Subcutaneous adipose tissue (tissue), 4 donors: ENCODE measurements around the gene RANBP9. TPM values are rescaled to one million over a fixed set of nuclear protein-coding genes. Genes with fewer than 3 reads are reported as not detected.

Source experiments
- total RNA-seq, 4 donors: library from RNA; depleted of rRNA; stranded (reverse); fragments of >200 nt; gene quantifications; one replicate each; pipeline ENCODE4 v1.1.0, GENCODE V29; 2016
- TF ChIP-seq, protein P1 (sequence below): fragments of 450-650 bp; IDR thresholded peaks from one replicate; pipeline ENCODE4 v1.5.1; 2016; ENCODE audit warnings: low read depth, mild to moderate bottlenecking, control low read depth, antibody characterized with exemption, moderate library complexity

RANBP9 gene
- total RNA-seq, 4 donors from 2014 or later, result 35.2 to 63.3 (median 52.1) TPM

DNA sequence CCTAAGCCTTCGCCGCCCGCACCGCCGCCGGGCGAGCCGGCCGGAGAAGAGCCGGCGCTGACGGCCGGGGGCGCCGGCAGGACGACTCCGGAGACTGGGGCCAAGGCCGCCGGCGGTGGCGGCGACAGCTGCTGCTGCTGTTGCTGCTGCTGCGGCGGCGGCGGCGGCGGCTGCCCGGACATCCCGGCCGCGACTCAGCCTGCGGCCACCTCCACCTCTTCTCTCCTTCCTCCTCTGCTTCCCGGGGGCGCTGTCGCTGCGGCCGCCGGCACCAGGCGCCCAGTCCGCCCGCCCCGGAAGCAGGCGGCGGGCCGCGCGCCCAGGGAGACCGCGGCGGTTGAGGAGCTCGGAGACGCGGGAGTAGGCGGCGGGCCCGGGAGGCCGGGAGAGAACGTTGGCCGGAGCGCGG, 307 bp downstream of the RANBP9 start:
- TF ChIP-seq, protein P1, sequence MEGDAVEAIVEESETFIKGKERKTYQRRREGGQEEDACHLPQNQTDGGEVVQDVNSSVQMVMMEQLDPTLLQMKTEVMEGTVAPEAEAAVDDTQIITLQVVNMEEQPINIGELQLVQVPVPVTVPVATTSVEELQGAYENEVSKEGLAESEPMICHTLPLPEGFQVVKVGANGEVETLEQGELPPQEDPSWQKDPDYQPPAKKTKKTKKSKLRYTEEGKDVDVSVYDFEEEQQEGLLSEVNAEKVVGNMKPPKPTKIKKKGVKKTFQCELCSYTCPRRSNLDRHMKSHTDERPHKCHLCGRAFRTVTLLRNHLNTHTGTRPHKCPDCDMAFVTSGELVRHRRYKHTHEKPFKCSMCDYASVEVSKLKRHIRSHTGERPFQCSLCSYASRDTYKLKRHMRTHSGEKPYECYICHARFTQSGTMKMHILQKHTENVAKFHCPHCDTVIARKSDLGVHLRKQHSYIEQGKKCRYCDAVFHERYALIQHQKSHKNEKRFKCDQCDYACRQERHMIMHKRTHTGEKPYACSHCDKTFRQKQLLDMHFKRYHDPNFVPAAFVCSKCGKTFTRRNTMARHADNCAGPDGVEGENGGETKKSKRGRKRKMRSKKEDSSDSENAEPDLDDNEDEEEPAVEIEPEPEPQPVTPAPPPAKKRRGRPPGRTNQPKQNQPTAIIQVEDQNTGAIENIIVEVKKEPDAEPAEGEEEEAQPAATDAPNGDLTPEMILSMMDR, result no peak

DNA sequence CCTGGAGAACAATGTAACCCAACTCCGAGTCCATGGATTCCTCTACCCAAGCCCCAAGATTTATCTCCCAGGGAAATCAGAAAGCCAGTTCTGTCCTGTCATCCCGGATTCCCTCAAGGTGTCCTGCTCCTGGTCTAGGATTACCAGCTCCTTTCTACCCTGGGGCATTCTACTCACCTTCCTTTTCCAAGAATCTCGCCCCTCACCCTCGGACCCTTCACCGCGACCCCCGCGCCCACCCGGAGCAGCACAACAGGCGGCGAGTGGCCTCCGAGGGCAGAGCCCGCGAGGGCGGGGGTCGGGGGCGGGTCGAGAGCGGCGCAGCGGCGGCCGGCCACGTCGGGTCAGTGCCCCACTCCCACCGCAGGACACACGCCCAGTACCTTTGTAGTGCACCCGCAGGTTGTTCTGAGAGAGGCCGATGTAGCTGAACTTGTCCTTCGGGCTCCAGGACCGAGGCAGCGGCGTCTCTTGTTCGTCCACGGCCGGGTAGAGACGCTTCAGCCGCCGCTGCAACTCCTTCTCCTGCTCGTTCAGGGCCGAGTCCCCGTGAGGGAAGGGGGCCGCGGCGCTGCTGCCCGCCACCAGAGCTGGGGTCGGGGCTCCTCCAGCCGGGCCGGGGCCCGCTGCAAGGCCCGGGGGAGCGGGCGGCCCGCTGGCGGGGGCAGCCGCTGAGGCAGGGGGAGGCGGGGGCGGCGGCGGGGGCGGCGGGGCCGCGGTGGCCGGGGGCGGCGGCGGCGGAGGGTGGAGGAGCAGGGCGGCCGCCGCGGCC, 897 bp downstream of the RANBP9 start:
- TF ChIP-seq, protein P1, result no peak

DNA sequence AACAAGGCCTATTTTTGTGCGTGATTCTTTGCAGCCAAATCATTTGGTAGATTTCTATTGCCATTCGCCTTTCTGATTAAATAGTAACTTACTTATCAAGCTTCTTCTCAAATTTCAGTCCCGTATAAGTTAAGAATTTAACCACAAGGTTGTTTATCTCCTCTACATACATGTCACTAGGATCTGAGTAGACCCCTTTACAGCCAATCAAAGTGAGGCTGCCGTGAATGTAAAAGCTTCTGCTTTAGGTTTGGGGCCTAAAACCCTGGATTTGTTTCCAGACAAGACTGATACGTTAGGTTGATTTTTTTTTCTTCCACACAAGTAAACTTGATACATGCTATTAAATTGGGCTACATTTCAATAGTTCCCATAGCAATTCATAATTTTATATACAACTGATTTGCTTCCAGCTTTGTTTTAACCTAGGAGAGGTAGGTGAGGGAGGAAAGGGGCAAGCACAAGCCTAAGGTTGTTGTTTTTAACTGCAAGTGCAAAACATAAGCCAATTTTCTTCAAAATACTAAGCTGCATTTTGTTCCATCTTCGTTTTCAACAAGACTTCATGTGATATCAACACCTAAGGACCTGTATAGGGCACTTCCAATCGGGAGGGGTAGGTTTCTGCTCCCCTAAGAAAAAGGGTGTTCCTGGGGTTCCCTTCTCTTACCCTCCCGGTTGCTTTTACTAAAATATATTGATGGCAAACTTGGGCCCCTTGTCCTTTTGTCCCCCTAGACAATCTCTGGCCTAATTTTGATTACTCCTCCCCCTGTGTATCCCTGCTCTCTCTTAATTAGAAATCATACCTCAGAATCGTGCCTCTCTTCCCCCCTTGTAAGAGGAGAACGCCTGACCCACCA, 1.7 kb downstream of the RANBP9 start:
- TF ChIP-seq, protein P1, result no peak

DNA sequence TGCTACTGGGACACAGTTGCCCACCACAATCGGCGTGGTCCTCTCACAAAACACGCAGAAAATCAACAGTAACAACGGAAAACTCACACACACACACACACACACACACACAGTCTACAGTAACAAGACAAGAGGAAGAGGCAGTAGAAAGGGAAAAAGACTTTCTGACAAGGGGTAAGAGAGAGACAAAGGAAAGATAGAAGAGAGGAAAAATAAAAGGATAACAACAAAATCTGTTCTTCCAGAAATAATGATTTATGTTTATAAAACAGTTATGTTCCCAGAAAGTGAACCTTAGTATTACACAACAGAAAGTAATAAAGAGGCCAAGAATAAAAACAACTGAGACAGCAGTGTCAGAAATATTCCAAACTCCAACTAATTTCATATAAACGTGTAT, 2.9 kb downstream of the RANBP9 start:
- TF ChIP-seq, protein P1, result no peak

DNA sequence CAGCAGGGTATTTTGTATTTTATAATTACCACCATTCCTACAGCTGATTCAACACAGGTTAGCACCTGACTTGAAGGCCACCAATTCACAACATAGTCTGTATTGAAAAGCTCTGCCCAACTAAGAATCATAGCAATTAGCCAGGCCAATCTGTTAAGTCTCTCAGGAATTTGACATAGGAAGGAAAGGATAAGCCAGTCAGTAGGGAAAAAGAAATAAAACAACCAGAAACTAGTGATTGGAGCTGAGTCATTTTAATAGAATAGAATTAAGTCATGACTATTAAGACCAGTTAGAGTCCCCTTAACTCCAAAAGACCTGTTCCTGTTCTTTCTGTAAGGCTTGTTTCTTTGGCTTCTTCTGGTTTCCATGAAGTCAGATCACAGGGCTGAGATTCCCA, 8.1 kb downstream of the RANBP9 start:
- TF ChIP-seq, protein P1, result no peak

DNA sequence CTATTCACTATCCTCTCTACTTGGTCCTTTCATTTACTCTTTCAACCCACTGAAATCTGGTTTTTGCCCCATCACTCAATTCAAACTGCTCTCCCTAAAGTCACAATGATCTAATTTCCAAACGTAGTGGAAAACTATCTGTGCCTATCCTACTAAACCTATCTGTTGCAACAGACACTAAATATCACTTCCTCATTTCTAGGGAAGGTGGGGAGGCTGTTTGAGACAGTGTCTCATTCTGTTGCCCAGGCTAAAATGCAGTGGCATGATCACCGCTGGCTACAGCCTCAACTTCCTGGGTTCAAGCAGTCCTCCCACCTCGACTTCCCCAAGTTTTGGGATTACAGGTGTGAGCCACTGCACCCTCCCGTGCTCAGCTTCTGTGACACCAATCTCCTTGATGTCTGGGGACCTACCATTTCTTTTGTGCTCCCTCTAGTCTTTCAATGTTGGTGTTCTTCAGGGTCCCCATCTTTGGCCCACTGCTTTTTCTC, 8.8 kb downstream of the RANBP9 start:
- TF ChIP-seq, protein P1, result no peak

DNA sequence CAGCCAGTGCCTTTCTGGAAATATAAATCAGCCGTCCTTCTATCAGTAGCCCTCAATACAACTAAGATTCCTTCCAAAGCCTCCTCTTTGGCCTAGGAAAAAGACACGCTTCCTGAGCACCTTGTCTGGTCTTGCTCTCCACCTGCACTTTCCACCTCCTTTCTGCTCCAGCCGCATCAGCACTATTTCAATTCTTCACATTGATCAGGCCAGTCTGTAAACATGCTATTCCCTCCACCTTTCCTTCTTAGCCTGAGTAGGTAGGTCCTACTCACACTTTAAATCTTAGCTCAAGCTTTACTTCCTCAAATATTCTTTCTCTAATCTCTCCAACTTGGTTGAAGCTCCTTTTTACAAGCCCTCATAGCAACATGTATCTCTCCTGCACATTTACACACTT, 11.4 kb downstream of the RANBP9 start:
- TF ChIP-seq, protein P1, result no peak
